Thyroid gland (tissue), 4 donors: ENCODE results near the gene P2RX7.

Experiments used
- POLR2A ChIP-seq, 2 donors: fragments of 450-650 bp; IDR thresholded peaks; one replicate each; pipeline ENCODE4 v1.6.1; 2017; ENCODE audit warnings: antibody characterized with exemption in 2 of 2, mild to moderate bottlenecking in 2 of 2, moderate library complexity in 1 of 2
- TF ChIP-seq, protein P1 (sequence below), 6 experiments: fragments of 200-600 bp in 3 of 6; fragments of 450-650 bp in 3 of 6; sonication (generic) in 3 of 6; IDR thresholded peaks; one replicate each; pipeline ENCODE4 v1.5.1; 2016 to 2019; ENCODE audit warnings: antibody characterized with exemption in 6 of 6, mild to moderate bottlenecking in 2 of 6, inconsistent platforms in 1 of 6, moderate library complexity in 1 of 6

DNA sequence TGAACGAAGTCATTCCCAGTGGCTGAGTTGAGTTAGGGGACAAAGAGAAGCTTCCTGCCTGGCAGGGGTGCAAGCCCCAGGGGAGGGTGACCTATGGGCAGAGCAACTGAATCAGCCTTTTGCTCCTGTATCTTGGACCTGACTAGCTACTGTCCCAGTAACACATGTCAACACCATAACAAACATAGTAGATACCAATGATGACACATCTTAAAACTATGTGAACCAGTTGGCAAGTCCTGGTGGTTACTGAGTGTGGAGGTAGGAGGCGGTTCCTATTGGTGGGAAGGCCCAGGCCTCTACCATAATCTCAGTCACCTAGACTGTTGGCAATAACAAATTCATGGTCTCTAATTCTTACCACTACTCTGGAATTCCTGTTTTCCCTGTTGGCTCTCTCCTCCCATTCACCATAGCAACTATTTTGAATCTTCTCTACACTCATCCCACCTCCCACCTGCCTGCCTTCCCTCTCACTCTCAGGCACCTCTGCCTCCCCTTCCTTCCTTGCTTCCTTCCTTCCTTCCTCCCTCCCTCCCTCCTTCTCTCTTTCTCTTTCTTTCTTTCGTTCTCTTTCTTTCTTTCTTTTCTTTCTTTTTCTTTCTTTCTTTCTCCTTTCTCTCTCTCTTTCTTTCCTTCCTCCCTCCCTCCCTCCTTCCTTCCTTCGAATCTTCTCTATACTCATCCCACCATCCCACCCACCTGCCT lies 8.1 kb upstream of the P2RX7 start:
- TF ChIP-seq, protein P1, sequence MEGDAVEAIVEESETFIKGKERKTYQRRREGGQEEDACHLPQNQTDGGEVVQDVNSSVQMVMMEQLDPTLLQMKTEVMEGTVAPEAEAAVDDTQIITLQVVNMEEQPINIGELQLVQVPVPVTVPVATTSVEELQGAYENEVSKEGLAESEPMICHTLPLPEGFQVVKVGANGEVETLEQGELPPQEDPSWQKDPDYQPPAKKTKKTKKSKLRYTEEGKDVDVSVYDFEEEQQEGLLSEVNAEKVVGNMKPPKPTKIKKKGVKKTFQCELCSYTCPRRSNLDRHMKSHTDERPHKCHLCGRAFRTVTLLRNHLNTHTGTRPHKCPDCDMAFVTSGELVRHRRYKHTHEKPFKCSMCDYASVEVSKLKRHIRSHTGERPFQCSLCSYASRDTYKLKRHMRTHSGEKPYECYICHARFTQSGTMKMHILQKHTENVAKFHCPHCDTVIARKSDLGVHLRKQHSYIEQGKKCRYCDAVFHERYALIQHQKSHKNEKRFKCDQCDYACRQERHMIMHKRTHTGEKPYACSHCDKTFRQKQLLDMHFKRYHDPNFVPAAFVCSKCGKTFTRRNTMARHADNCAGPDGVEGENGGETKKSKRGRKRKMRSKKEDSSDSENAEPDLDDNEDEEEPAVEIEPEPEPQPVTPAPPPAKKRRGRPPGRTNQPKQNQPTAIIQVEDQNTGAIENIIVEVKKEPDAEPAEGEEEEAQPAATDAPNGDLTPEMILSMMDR (IDR thresholded peaks at IDR 0.05) = no peak
- TF ChIP-seq POLR2A (IDR thresholded peaks at IDR 0.05) = no peak
